ENCODE measurements around the gene CTTNBP2. TPM values are rescaled to one million over a fixed set of nuclear protein-coding genes. Genes with fewer than 3 reads are reported as not detected.
A peak's percentile ranks its signal among the peaks of the same experiment; 100 is the strongest.

The CTTNBP2 gene
- total and polyA plus RNA-seq, 2 of the 4 experiments (the other 2 are of a cell fraction) = 6.6 to 11.3 TPM

GRCh38 chr7:117872561-117873309 lies 506 bp downstream of the CTTNBP2 start (continued):
- TF ChIP-seq CEBPB (IDR thresholded peaks at IDR 0.05; ENCODE audit: low read depth, low read length) (no peak), MXI1 (IDR thresholded peaks at IDR 0.05; ENCODE audit: borderline replicate concordance, low read depth, low read length) (no peak)

GRCh38 chr7:117871778-117872538 lies 1.3 kb downstream of the CTTNBP2 start:
- Histone ChIP-seq H2BK5ac (ENCODE audit: low read depth, low read length, poor library complexity, severe bottlenecking) (peak overlapping the region; percentile 54), H3K18ac (ENCODE audit: low read depth, low read length) (no peak overlapping the region; the same call in 1 of the 2 replicates), H2BK20ac (ENCODE audit: low read depth, low read length) (no peak overlapping the region), H2BK15ac (ENCODE audit: low read depth, low read length) (no peak overlapping the region), H3K9me1 (ENCODE audit: insufficient read depth, low read length) (no peaks in the 10 kb centered on the region), H2AFZ (replicated peaks; ENCODE audit: low read length, poor library complexity) (peak overlapping the region; percentile 91), H2AK5ac (ENCODE audit: low read depth, low read length) (peak overlapping the region; percentile 51), H3K9me3 (ENCODE audit: control insufficient read depth, insufficient read depth, low read length) (no peaks in the 10 kb centered on the region), H4K20me1 (ENCODE audit: insufficient read depth, low read length) (no peaks in the 10 kb centered on the region), H3K4me3 (ENCODE audit: insufficient read depth, low read depth, low read length) (peak overlapping the region; percentile 68), H4K8ac (ENCODE audit: low read depth in 2 of 2, low read length in 2 of 2) (peak overlapping the region in 1 of 2 experiments; percentile 30; a peak in 1 of 4 replicates), H2AK9ac (replicated peaks; ENCODE audit: low read depth, low read length, poor library complexity) (peak overlapping the region; percentile 83), H2BK120ac (ENCODE audit: low read depth, low read length) (peak overlapping the region; percentile 18; the same call in 1 of the 2 replicates), H3K4me1 (ENCODE audit: control insufficient read depth, insufficient read depth, low read length) (no peaks in the 10 kb centered on the region), H3K4me2 (ENCODE audit: low read depth, low read length) (peak overlapping the region; percentile 63), H3K27ac (ENCODE audit: insufficient read depth, low read length) (peak overlapping the region; percentile 12; the same call in 1 of the 2 replicates), H3K4ac (ENCODE audit: low read depth, low read length) (peak overlapping the region; percentile 62), H3K36me3 (ENCODE audit: control insufficient read depth, insufficient read depth, low read length) (no peaks in the 10 kb centered on the region), H3K9ac (ENCODE audit: low read depth, low read length) (peak overlapping the region; percentile 40; the same call in 1 of the 2 replicates), H3K27me3 (ENCODE audit: control insufficient read depth, insufficient read depth, low read length) (peaks cover 1% of the 10 kb centered on the region; the same call in 1 of the 2 replicates), H4K5ac (ENCODE audit: low read depth, low read length) (no peak overlapping the region), H3K79me1 (ENCODE audit: low read depth in 1 of 2, low read length in 2 of 2) (peaks cover 0 to 24% of the 10 kb centered on the region in 2 experiments; a peak in 2 of 4 replicates), H3K23ac (ENCODE audit: low read depth, low read length) (peak overlapping the region; percentile 70), H3K14ac (replicated peaks; ENCODE audit: low read depth, low read length) (peak overlapping the region; percentile 69; the same call in 1 of the 2 replicates), H3K56ac (ENCODE audit: extremely low read depth, insufficient read depth, low read length) (no peak overlapping the region), H4K91ac (ENCODE audit: insufficient read depth, low read depth, low read length) (peak overlapping the region; percentile 34; the same call in 1 of the 2 replicates)
- WGBS, 2 experiments (ENCODE audit: extremely low coverage in 2 of 2, insufficient read length in 1 of 2) = 10% methylated on average over 2 of the region's 18 CpGs; no CpG with 5 or more reads in 1 of the 2 experiments
- no TSS peak for BruUV-seq (replicated peaks)
- in situ Hi-C loops (cut with MboI; ENCODE audit: low sequenced_read_pairs) (no loop called here), intact Hi-C loops (cut with micrococcal nuclease) (loop anchor here (1.0 to 10.0 kb wide), 4 partner anchors 122 to 417 kb away; partner anchors contain the start of gene LSM8), dilution Hi-C loops (cut with HindIII; ENCODE audit: low sequenced_read_pairs, unreplicated experiment) (no loop called here)
- no peak for DNase-seq
- ATAC-seq (ENCODE audit: low read depth) = peak; percentile 37; the same call in 1 of the 2 replicates
- CTCF ChIA-PET = interaction anchor here (0.6 to 1.6 kb wide), 5 partner anchors 12 to 132 kb away, joined by 3 to 5 read pairs (median 3); no protein-coding TSS in a partner anchor
- POLR2A ChIA-PET (ENCODE audit: unreplicated experiment) = no interaction called here
- TF ChIP-seq FOS (IDR thresholded peaks at IDR 0.05; ENCODE audit: low read depth, low read length) (no peak), SMC3 (IDR thresholded peaks at IDR 0.05; ENCODE audit: low read depth, low read length) (no peak), MXI1 (IDR thresholded peaks at IDR 0.05; ENCODE audit: borderline replicate concordance, low read depth, low read length) (no peak), BHLHE40 (IDR thresholded peaks at IDR 0.05; ENCODE audit: low read depth, low read length) (no peak), ELK1 (IDR thresholded peaks at IDR 0.05; ENCODE audit: borderline replicate concordance, low read depth, low read length) (no peak), CHD1 (IDR thresholded peaks at IDR 0.05; ENCODE audit: low read depth, low read length) (no peak), USF2 (IDR thresholded peaks at IDR 0.05; ENCODE audit: low read depth, low read length) (no peak), MAZ (IDR thresholded peaks at IDR 0.05; ENCODE audit: borderline replicate concordance, low read depth, low read length) (no peak), RFX5 (IDR thresholded peaks at IDR 0.05; ENCODE audit: low read depth, low read length) (no peak), RAD21 (IDR thresholded peaks at IDR 0.05; ENCODE audit: low read length) (no peak), POLR2A (IDR thresholded peaks at IDR 0.05; ENCODE audit: low read depth, low read length) (no peak)
